Activated effector memory CD4-positive, alpha-beta T cell treated with anti-CD3 and anti-CD28 coated beads, Interleukin-2, amount 50 U/mL, for 16 hours (primary cell): Measurements from ENCODE around the gene SAMD4A.
A peak's percentile ranks its signal among the peaks of the same experiment; 100 is the strongest.

Experiments
- DNase-seq: peaks from one replicate; pipeline ENCODE4 v3.0.0-alpha.2; 2020

SAMD4A gene

GRCh38 chr14:54567224-54567638, 303 bp downstream of the SAMD4A start:
- no peak for DNase-seq

- DNase-seq: peak; percentile 74
These were observed 972 bp downstream of the SAMD4A start for GRCh38 chr14:54567639-54568561.

- no peak for DNase-seq
These were observed 2.1 kb downstream of the SAMD4A start for GRCh38 chr14:54568821-54569595.

- no peak for DNase-seq
These were observed 3.1 kb downstream of the SAMD4A start for GRCh38 chr14:54570047-54570446.

- no peak for DNase-seq
These were observed 3.9 kb downstream of the SAMD4A start for GRCh38 chr14:54570631-54571415.

- DNase-seq: no peak
These were observed 5.4 kb downstream of the SAMD4A start for GRCh38 chr14:54572316-54572715.

- DNase-seq: no peak
These were observed 7.6 kb downstream of the SAMD4A start for GRCh38 chr14:54574528-54574927.

GRCh38 chr14:54577494-54577893, 10.6 kb downstream of the SAMD4A start:
- no peak for DNase-seq

- DNase-seq: no peak
These were observed 11.0 kb downstream of the SAMD4A start for GRCh38 chr14:54577977-54578376.

GRCh38 chr14:54579621-54580020, 12.7 kb downstream of the SAMD4A start:
- no peak for DNase-seq

- no peak for DNase-seq
These were observed 14.0 kb downstream of the SAMD4A start for GRCh38 chr14:54580933-54581332.

GRCh38 chr14:54582334-54582733, 15.4 kb downstream of the SAMD4A start:
- no peak for DNase-seq

- no peak for DNase-seq
These were observed 17.2 kb downstream of the SAMD4A start for GRCh38 chr14:54584097-54584496.

GRCh38 chr14:54585214-54585613, 18.3 kb downstream of the SAMD4A start:
- DNase-seq: no peak

GRCh38 chr14:54589076-54589475, 22.1 kb downstream of the SAMD4A start:
- no peak for DNase-seq

GRCh38 chr14:54589843-54590242, 22.9 kb downstream of the SAMD4A start:
- no peak for DNase-seq

GRCh38 chr14:54590481-54590880, 23.6 kb downstream of the SAMD4A start:
- no peak for DNase-seq

GRCh38 chr14:54591461-54591860, 24.5 kb downstream of the SAMD4A start:
- no peak for DNase-seq

GRCh38 chr14:54591866-54592265, 24.9 kb downstream of the SAMD4A start:
- no peak for DNase-seq

- DNase-seq: no peak
These were observed 26.9 kb downstream of the SAMD4A start for GRCh38 chr14:54593860-54594259.

GRCh38 chr14:54594537-54594936, 27.6 kb downstream of the SAMD4A start:
- no peak for DNase-seq

- no peak for DNase-seq
These were observed 31.0 kb downstream of the SAMD4A start for GRCh38 chr14:54597795-54598443.
